Neuronal stem cell (in vitro differentiated cells): ENCODE measurements around the gene PKHD1.

Experiments
- DNase-seq: peaks from one replicate; pipeline ENCODE4 v3.0.0-alpha.2; 2013; ENCODE audit warnings: low spot score
- H2AFZ ChIP-seq: one replicate; pipeline ENCODE4 v1.6.1; 2013; ENCODE audit warnings: mild to moderate bottlenecking, low read length, inconsistent platforms
- H2AK5ac ChIP-seq: 2 replicates; pipeline ENCODE4 v1.6.1; 2013; ENCODE audit warnings: low read depth, mild to moderate bottlenecking, inconsistent platforms, low read length, moderate library complexity, mixed read lengths
- H2BK120ac ChIP-seq: 2 replicates; pipeline ENCODE4 v1.6.1; 2013; ENCODE audit warnings: low read depth, mild to moderate bottlenecking, inconsistent platforms, low read length, moderate library complexity, mixed read lengths
- H2BK12ac ChIP-seq: one replicate; pipeline ENCODE4 v1.6.1; 2013; ENCODE audit warnings: low read length, inconsistent platforms
- H2BK15ac ChIP-seq: 2 replicates; pipeline ENCODE4 v1.6.1; 2013; ENCODE audit warnings: mild to moderate bottlenecking, low read length, inconsistent platforms, mixed read lengths
- H2BK5ac ChIP-seq: one replicate; pipeline ENCODE4 v1.6.1; 2013; ENCODE audit warnings: inconsistent platforms, mild to moderate bottlenecking, low read length, moderate library complexity
- H3K14ac ChIP-seq: one replicate; pipeline ENCODE4 v1.6.1; 2013; ENCODE audit warnings: low read length, inconsistent platforms
- H3K18ac ChIP-seq: 2 replicates; pipeline ENCODE4 v1.6.1; 2013; ENCODE audit warnings: low read length, inconsistent platforms
- H3K23ac ChIP-seq: 2 replicates; pipeline ENCODE4 v1.6.1; 2013; ENCODE audit warnings: low read depth, mild to moderate bottlenecking, mixed read lengths, low read length, inconsistent platforms; ENCODE audit not compliant: poor library complexity
- H3K27ac ChIP-seq: replicated peaks from 3 replicates; pipeline ENCODE4 v1.5.1; 2013; ENCODE audit warnings: low read length, inconsistent platforms
- H3K27me3 ChIP-seq, 3 experiments: 2 replicates each; pipeline ENCODE4 v1.6.1; 2013; ENCODE audit warnings: low read length in 3 of 3, mild to moderate bottlenecking in 2 of 3, inconsistent platforms in 1 of 3, low read depth in 1 of 3, mixed read lengths in 1 of 3, moderate library complexity in 1 of 3; ENCODE audit not compliant: control insufficient read depth in 3 of 3, insufficient read depth in 3 of 3
- H3K36me3 ChIP-seq, 2 donors: replicated peaks in 1 of 2; 2 replicates each; pipeline ENCODE4 v1.6.1; 2013; ENCODE audit warnings: low read length in 2 of 2; ENCODE audit not compliant: control insufficient read depth in 2 of 2, insufficient read depth in 2 of 2
- H3K4ac ChIP-seq: 2 replicates; pipeline ENCODE4 v1.6.1; 2013; ENCODE audit warnings: inconsistent platforms, mild to moderate bottlenecking, low read length, moderate library complexity
- H3K4me1 ChIP-seq, 2 donors: 1 replicate in 1 of 2; 2 replicates in 1 of 2; pipeline ENCODE4 v1.6.1; 2013; ENCODE audit warnings: low read length in 2 of 2, low read depth in 1 of 2; ENCODE audit not compliant: control insufficient read depth in 2 of 2, insufficient read depth in 1 of 2
- H3K4me2 ChIP-seq: one replicate; pipeline ENCODE4 v1.6.1; 2013; ENCODE audit warnings: mild to moderate bottlenecking, low read length, inconsistent platforms; ENCODE audit not compliant: insufficient read depth, poor library complexity, severe bottlenecking
- H3K4me3 ChIP-seq, 2 donors: 2 replicates each; pipeline ENCODE4 v1.5.1; 2013; ENCODE audit warnings: low read length in 2 of 2, mild to moderate bottlenecking in 2 of 2, inconsistent platforms in 1 of 2, moderate library complexity in 1 of 2
- H3K79me1 ChIP-seq: one replicate; pipeline ENCODE4 v1.6.1; 2013; ENCODE audit warnings: low read depth, mild to moderate bottlenecking, inconsistent platforms, low read length, moderate library complexity
- H3K9ac ChIP-seq: one replicate; pipeline ENCODE4 v1.6.1; 2013; ENCODE audit warnings: mild to moderate bottlenecking, low read depth, low read length, inconsistent platforms; ENCODE audit not compliant: poor library complexity
- H3K9me3 ChIP-seq, 2 donors: replicated peaks in 1 of 2; 2 replicates each; pipeline versions ENCODE3 to v1.6.1; 2013; ENCODE audit warnings: low read length in 2 of 2, mild to moderate bottlenecking in 2 of 2, inconsistent platforms in 1 of 2, low read depth in 1 of 2, mixed read lengths in 1 of 2, moderate library complexity in 1 of 2; ENCODE audit not compliant: control insufficient read depth in 2 of 2, insufficient read depth in 1 of 2
- H4K8ac ChIP-seq: one replicate; pipeline ENCODE4 v1.6.1; 2013; ENCODE audit warnings: low read depth, mild to moderate bottlenecking, inconsistent platforms, low read length, moderate library complexity
- H4K91ac ChIP-seq: one replicate; pipeline ENCODE4 v1.6.1; 2013; ENCODE audit warnings: low read length, low read depth, mild to moderate bottlenecking, inconsistent platforms; ENCODE audit not compliant: poor library complexity
- WGBS, 2 donors: extraction: QIAGEN DNeasy Blood & Tissue Kit; methylation state at CpG; one replicate each; pipeline ENCODE4 v1.1.7; 2013; ENCODE audit warnings: missing lambda C conversion rate in 2 of 2, mixed read lengths in 1 of 2; ENCODE audit not compliant: insufficient read length in 2 of 2, insufficient replicate concordance in 1 of 2; ENCODE audit errors: extremely low coverage in 2 of 2; 5-methylcytosine and 5-hydroxymethylcytosine counted together

The PKHD1 gene

DNA sequence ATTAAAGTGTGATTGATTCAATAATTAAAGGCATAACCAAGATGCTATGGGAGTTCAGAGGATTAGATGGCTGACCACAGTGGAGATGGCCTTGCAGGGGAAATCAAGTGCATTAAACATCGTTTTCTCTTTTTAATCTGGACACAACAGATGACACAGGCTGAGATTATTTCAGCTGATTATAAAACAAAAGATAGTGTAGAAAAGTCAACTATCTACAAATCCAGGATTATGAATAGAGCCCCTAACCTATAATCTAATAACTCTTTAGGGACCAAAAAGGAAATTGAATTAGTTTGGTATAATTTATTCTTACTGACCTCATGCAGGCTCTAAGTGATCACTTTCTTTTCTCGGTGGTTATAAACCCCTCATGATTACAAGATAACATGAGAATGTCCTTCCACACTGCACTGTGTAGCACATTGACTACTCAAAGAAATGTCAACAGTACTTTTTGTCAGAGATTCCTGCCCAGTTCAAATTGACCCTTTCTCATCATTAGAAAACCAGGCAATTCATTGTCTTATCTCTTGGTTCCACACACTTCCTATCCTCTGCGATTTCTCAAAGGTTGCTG, 122.1 kb downstream of the PKHD1 start:
- no CpG with 5 or more reads among the region's 3 CpGs for WGBS, 2 donors
- Histone ChIP-seq H3K27me3 (no peaks in the 10 kb centered on the region), H3K4me3 (no peak overlapping the region), H2BK120ac (no peak overlapping the region), H4K91ac (no peak overlapping the region), H2BK5ac (no peak overlapping the region), H3K4ac (no peak overlapping the region), H3K9ac (no peak overlapping the region), H2BK12ac (no peak overlapping the region), H3K4me1 (no peaks in the 10 kb centered on the region), H3K79me1 (no peaks in the 10 kb centered on the region), H2BK15ac (no peak overlapping the region), H4K8ac (no peak overlapping the region), H3K27ac (no peak overlapping the region), H3K36me3 (no peaks in the 10 kb centered on the region), H3K18ac (no peak overlapping the region), H3K14ac (no peak overlapping the region), H3K4me2 (no peak overlapping the region), H2AK5ac (no peak overlapping the region), H3K9me3 (no peaks in the 10 kb centered on the region), H3K23ac (no peak overlapping the region), H2AFZ (no peak overlapping the region)
- DNase-seq, result no peak

DNA sequence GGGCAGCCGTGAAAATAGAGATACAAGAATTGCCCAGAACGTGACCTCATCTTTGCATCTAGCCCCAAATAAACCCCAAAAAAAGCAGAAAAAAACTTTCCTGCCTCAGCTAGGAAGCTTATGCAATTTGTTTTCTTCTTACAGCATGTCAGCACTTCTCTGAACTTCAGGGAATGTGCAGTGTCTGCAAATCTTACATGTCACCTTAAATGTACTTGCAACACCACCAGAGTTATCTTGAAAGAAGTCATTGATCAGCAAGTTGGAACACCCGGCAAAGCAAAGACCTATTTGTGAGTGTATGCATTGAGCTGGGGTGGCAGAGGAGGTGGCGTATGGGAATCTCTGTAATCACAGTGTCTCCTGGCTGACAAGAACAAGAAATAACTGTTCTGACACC, 123.4 kb downstream of the PKHD1 start:
- Histone ChIP-seq H2BK12ac (no peak overlapping the region), H3K4me3 (no peak overlapping the region), H4K91ac (no peak overlapping the region), H3K18ac (no peak overlapping the region), H4K8ac (no peak overlapping the region), H3K27me3 (no peaks in the 10 kb centered on the region), H2AK5ac (no peak overlapping the region), H3K14ac (no peak overlapping the region), H3K9me3 (no peaks in the 10 kb centered on the region), H3K36me3 (no peaks in the 10 kb centered on the region), H3K79me1 (no peaks in the 10 kb centered on the region), H2AFZ (no peak overlapping the region), H3K27ac (no peak overlapping the region), H2BK5ac (no peak overlapping the region), H3K4me1 (no peaks in the 10 kb centered on the region), H3K4ac (no peak overlapping the region), H3K23ac (no peak overlapping the region), H2BK120ac (no peak overlapping the region), H3K4me2 (no peak overlapping the region), H3K9ac (no peak overlapping the region), H2BK15ac (no peak overlapping the region)
- no peak for DNase-seq
- no CpG with 5 or more reads among the region's 4 CpGs for WGBS, 2 donors

DNA sequence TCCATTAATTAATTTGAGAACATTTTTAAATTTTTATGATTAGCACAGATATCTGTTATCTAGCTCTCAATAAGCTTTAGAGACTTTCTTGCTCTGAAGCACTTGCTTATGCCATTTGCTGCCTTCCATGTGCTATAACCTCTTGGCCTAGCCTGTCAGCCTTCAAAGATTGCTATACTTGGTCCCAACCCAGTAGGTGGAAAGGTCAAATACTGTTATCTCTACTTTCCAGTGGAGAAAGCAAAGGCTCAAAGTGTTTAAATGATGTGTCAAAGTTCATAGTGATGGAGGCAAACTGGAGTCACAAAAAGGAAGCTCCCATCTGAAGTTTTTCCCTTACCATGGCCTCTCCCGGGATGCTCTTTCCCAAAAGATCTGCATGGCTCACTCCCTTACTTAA, 125.1 kb downstream of the PKHD1 start:
- WGBS, 2 donors, result no CpG with 5 or more reads among the region's 1 CpG
- Histone ChIP-seq H3K79me1 (no peaks in the 10 kb centered on the region), H3K4me3 (no peak overlapping the region), H3K4me2 (no peak overlapping the region), H3K27ac (no peak overlapping the region), H2AFZ (no peak overlapping the region), H3K9ac (no peak overlapping the region), H3K36me3 (no peaks in the 10 kb centered on the region), H3K27me3 (no peaks in the 10 kb centered on the region), H3K18ac (no peak overlapping the region), H3K9me3 (no peaks in the 10 kb centered on the region), H3K4ac (no peak overlapping the region), H4K8ac (no peak overlapping the region), H4K91ac (no peak overlapping the region), H2AK5ac (no peak overlapping the region), H2BK120ac (no peak overlapping the region), H2BK12ac (no peak overlapping the region), H2BK15ac (no peak overlapping the region), H2BK5ac (no peak overlapping the region), H3K23ac (no peak overlapping the region), H3K14ac (no peak overlapping the region), H3K4me1 (no peaks in the 10 kb centered on the region)
- no peak for DNase-seq

DNA sequence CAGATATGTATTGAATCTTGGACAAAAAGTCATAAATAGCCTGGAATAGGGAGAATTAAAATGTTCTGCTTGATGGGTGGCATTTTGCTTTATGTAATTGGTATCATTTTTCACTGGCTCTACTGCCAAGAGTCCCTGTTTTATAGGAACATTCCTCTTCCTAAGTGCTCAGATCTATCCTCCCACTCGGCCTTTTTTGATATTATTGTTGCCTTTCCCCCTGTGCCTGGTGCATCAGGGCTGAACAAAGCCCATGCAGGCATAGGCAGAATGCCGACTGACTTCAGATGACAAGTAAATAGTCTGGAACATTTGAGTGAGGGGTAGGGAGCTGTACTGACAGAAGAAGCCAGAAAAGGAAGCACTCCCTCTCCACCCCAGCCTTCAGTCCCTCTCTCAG, 127.0 kb downstream of the PKHD1 start:
- Histone ChIP-seq H3K9ac (no peak overlapping the region), H3K27ac (no peak overlapping the region), H4K8ac (no peak overlapping the region), H2BK12ac (no peak overlapping the region), H3K27me3 (no peaks in the 10 kb centered on the region), H2AFZ (no peak overlapping the region), H2BK15ac (no peak overlapping the region), H3K4me1 (no peaks in the 10 kb centered on the region), H2BK5ac (no peak overlapping the region), H2BK120ac (no peak overlapping the region), H2AK5ac (no peak overlapping the region), H3K9me3 (no peaks in the 10 kb centered on the region), H4K91ac (no peak overlapping the region), H3K18ac (no peak overlapping the region), H3K14ac (no peak overlapping the region), H3K79me1 (no peaks in the 10 kb centered on the region), H3K4me3 (no peak overlapping the region), H3K4ac (no peak overlapping the region), H3K4me2 (no peak overlapping the region), H3K23ac (no peak overlapping the region), H3K36me3 (no peaks in the 10 kb centered on the region)
- no CpG with 5 or more reads among the region's 2 CpGs for WGBS, 2 donors
- no peak for DNase-seq
